Parathyroid adenoma (tissue), 2 donors: Measurements from ENCODE around the gene TINAGL1.
A peak's percentile ranks its signal among the peaks of the same experiment; 100 is the strongest.

Source experiments
- H2AFZ ChIP-seq: fragments of 300-600 bp; sonication (generic); one replicate; pipeline ENCODE4 v1.7.0; 2017; ENCODE audit warnings: antibody characterized with exemption, mild to moderate bottlenecking
- H3K27ac ChIP-seq: fragments of 300-600 bp; sonication (generic); one replicate; pipeline ENCODE4 v1.7.0; 2017
- H3K27me3 ChIP-seq: fragments of 300-600 bp; sonication (generic); one replicate; pipeline ENCODE4 v1.7.0; 2017; ENCODE audit warnings: low read length; ENCODE audit not compliant: control insufficient read depth, insufficient read depth
- H3K36me3 ChIP-seq: fragments of 300-600 bp; sonication (generic); one replicate; pipeline ENCODE4 v1.7.0; 2017; ENCODE audit warnings: low read length; ENCODE audit not compliant: control insufficient read depth, insufficient read depth
- H3K4me1 ChIP-seq: fragments of 300-600 bp; sonication (generic); one replicate; pipeline ENCODE4 v1.7.0; 2017; ENCODE audit warnings: control low read depth
- H3K4me2 ChIP-seq: fragments of 300-600 bp; sonication (generic); one replicate; pipeline ENCODE4 v1.7.0; 2017; ENCODE audit warnings: low read length
- H3K4me3 ChIP-seq: fragments of 300-600 bp; sonication (generic); one replicate; pipeline ENCODE4 v1.7.0; 2017; ENCODE audit warnings: low read depth, low read length
- H3K79me2 ChIP-seq: fragments of 300-600 bp; sonication (generic); one replicate; pipeline ENCODE4 v1.7.0; 2017; ENCODE audit warnings: control low read depth
- H3K9ac ChIP-seq: fragments of 300-600 bp; sonication (generic); one replicate; pipeline ENCODE4 v1.7.0; 2017; ENCODE audit warnings: mild to moderate bottlenecking
- H3K9me3 ChIP-seq: fragments of 300-600 bp; sonication (generic); one replicate; pipeline ENCODE4 v1.7.0; 2017; ENCODE audit warnings: low read length; ENCODE audit not compliant: control insufficient read depth
- TF ChIP-seq, protein P1 (sequence below): fragments of 300-600 bp; sonication (generic); IDR thresholded peaks from one replicate; pipeline ENCODE4 v1.7.0; 2017; ENCODE audit warnings: antibody characterized with exemption, mild to moderate bottlenecking
- donor health status: primary hyperparathyroidism.

TINAGL1 gene

GRCh38 chr1:31573261-31573660, 3.1 kb upstream of the TINAGL1 start:
- no peaks in the 10 kb centered on the region for H3K36me3 ChIP-seq
- H3K9ac ChIP-seq = no peak overlapping the region
- H3K27ac ChIP-seq = peak overlapping the region; percentile 36
- no peaks in the 10 kb centered on the region for H3K4me1 ChIP-seq
- no peak overlapping the region for H3K4me2 ChIP-seq
- H3K27me3 ChIP-seq = no peaks in the 10 kb centered on the region
- TF ChIP-seq, protein P1, sequence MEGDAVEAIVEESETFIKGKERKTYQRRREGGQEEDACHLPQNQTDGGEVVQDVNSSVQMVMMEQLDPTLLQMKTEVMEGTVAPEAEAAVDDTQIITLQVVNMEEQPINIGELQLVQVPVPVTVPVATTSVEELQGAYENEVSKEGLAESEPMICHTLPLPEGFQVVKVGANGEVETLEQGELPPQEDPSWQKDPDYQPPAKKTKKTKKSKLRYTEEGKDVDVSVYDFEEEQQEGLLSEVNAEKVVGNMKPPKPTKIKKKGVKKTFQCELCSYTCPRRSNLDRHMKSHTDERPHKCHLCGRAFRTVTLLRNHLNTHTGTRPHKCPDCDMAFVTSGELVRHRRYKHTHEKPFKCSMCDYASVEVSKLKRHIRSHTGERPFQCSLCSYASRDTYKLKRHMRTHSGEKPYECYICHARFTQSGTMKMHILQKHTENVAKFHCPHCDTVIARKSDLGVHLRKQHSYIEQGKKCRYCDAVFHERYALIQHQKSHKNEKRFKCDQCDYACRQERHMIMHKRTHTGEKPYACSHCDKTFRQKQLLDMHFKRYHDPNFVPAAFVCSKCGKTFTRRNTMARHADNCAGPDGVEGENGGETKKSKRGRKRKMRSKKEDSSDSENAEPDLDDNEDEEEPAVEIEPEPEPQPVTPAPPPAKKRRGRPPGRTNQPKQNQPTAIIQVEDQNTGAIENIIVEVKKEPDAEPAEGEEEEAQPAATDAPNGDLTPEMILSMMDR = no peak
- H2AFZ ChIP-seq = no peak overlapping the region
- no peaks in the 10 kb centered on the region for H3K9me3 ChIP-seq
- no peaks in the 10 kb centered on the region for H3K79me2 ChIP-seq
- no peak overlapping the region for H3K4me3 ChIP-seq

GRCh38 chr1:31574749-31575368, 1.5 kb upstream of the TINAGL1 start:
- no peaks in the 10 kb centered on the region for H3K4me1 ChIP-seq
- no peaks in the 10 kb centered on the region for H3K9me3 ChIP-seq
- no peaks in the 10 kb centered on the region for H3K27me3 ChIP-seq
- H3K27ac ChIP-seq = no peak overlapping the region
- no peak overlapping the region for H3K9ac ChIP-seq
- TF ChIP-seq, protein P1 = no peak
- H3K36me3 ChIP-seq = no peaks in the 10 kb centered on the region
- no peak overlapping the region for H3K4me3 ChIP-seq
- no peak overlapping the region for H3K4me2 ChIP-seq
- H2AFZ ChIP-seq = no peak overlapping the region
- no peaks in the 10 kb centered on the region for H3K79me2 ChIP-seq

- Histone ChIP-seq H3K4me3 (peak overlapping the region; percentile 44), H3K4me2 (peak overlapping the region; percentile 66), H3K9me3 (no peaks in the 10 kb centered on the region), H3K9ac (no peak overlapping the region), H3K4me1 (no peaks in the 10 kb centered on the region), H3K27ac (no peak overlapping the region), H2AFZ (no peak overlapping the region), H3K79me2 (no peaks in the 10 kb centered on the region), H3K27me3 (no peaks in the 10 kb centered on the region), H3K36me3 (no peaks in the 10 kb centered on the region)
- TF ChIP-seq, protein P1 = no peak
Measured at GRCh38 chr1:31575369-31576140, 760 bp upstream of the TINAGL1 start.

DNA sequence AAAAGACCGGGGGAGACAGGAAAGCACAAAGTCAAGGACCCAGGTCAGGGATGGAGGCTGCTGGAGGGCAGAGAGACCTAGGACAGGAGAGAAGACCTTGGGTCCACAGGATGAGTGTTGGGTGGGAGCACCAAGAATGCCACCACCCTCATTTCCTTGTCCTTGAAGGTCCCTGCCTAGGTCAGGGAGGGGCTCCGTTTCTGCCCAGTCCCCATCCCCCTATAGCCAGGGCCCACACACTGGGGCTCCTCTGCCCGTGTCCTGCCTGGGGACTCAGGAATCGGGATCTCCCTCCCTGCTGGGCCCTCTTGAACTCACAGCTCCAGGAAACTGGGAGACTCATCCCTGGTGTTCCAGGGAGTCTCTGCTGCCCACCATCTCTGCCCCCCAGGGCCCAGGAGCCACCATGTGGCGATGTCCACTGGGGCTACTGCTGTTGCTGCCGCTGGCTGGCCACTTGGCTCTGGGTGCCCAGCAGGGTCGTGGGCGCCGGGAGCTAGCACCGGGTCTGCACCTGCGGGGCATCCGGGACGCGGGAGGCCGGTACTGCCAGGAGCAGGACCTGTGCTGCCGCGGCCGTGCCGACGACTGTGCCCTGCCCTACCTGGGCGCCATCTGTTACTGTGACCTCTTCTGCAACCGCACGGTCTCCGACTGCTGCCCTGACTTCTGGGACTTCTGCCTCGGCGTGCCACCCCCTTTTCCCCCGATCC, 584 bp downstream of the TINAGL1 start:
- Histone ChIP-seq H3K36me3 (no peaks in the 10 kb centered on the region), H3K9ac (no peak overlapping the region), H3K4me2 (peak overlapping the region; percentile 66), H3K27ac (peak overlapping the region; percentile 1), H3K79me2 (no peaks in the 10 kb centered on the region), H3K27me3 (no peaks in the 10 kb centered on the region), H2AFZ (no peak overlapping the region), H3K9me3 (no peaks in the 10 kb centered on the region), H3K4me3 (peak overlapping the region; percentile 44), H3K4me1 (no peaks in the 10 kb centered on the region)
- TF ChIP-seq, protein P1 = no peak
